NCI-H1694 treated with DMSO at 0.1 percent for 48 hours (cell line): Measurements from ENCODE around the gene HOXA7.

ENCODE experiments used
- DNase-seq: peaks from one replicate; lab custom pipeline; 2025; lab: John Stamatoyannopoulos, UW

Gene HOXA7

DNA sequence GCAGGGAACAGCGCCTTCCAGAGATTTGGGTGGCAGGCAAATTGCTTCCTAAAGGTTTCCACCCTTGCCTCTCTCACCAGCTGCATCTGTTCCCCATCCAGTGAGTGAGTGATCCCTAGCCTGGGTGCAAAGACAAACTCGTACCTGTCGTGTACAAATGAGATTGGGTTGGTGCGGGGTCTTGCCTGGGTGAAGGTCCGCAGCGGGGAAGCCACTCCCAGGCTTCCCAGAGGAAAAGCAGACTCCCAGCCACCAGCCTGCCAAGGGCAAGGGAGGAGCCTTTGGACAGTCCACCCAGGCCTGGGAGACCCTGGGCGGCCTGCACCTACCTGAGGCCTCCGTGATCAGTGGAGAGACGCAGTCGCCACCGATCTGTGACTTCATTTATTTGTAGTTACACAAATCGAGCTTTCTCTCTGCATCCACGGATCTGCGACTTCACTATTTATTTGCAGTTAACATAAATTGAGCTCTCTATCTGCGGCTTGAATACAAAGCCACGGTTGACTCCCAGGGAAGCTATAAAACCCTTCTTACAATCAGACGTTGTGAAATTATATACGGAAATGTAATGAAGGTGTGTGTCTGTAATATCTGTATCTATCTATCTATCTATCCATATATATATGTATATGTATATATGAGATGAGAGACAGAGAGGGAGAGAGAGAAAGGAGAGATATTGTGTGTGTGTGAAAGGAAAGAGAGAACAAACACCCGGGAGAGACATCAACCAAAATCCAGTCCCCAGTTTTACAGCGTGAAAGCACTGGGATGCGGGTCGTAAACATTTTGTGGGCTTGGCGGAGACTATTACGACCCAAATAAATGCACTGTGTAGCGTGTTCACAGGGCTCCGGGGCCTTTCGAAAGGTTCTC lies 3.0 kb upstream of the HOXA7 start:
- DNase-seq: no peak

DNA sequence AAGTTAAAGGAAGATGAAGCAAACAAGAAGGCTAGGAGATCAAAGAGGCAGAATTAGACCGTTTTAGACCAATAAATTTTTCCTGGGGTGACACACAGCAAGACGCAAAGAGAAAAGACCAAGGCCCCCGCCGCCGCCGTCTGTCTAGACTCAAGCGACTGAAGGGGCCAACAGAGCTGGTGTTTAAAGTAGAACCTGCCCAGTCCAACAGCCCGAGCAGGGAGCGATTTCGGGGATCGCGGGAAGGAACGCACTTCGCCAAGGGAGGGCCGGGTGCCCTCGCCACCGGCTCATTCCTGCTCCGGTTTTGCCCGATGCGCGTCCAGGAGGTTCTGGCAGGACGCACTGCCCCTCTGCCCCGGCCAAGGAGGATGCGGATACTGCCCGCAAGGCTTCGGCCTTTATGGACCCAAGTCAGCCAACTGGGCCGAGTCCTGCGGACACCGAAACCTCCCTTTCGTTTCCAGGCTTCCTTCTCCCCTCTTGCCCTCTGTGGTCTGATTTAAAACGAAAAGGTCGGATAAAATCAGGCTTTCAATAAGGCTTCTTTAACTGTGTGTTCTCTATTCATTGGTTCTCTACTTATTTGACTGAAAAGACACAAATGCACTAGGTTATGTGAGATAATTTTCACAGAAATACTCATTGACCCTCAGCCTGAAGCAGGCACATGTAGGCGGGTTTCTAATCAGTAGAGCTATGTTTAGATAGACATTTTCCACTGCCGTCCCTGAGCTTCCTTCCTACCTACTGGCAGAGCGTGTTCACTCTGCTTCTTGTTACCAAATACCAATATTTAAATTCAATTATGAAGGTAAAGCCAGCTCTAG lies 2.2 kb upstream of the HOXA7 start:
- no peak for DNase-seq

DNA sequence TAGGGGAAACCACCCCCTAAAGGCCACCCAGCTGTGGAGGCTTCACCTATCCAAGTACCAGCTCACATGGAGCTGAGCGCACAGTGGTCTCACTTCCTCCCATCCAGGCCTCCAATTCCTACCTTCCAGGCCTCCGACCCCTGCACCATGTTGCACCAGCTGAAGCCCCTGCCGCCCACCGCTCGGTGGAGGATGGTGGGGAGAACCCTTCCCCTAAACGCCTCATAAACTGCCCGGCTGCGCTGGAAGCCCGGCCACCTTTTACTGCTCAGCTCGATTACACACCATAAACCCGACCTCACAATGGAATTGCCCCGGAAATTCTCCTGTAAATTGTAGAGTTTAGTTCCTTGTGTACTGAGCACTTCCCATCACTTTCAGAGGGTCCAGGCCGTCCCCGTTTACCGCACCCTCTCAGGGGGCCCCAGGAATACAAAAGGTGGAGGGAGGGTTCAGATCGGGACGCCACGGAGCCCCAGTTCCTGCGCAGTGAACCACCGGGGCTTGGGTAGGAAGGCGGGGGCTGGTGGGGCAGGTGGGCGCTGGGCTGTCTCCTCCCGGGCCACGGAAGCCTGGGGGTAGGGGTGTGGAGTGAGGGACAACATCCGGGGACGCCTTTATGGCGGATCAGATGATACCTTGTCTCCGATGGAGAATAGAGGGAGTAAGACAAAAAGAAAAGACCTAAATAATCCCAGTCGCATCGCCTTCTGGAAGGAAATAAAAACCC lies 1.4 kb upstream of the HOXA7 start:
- DNase-seq: no peak

DNA sequence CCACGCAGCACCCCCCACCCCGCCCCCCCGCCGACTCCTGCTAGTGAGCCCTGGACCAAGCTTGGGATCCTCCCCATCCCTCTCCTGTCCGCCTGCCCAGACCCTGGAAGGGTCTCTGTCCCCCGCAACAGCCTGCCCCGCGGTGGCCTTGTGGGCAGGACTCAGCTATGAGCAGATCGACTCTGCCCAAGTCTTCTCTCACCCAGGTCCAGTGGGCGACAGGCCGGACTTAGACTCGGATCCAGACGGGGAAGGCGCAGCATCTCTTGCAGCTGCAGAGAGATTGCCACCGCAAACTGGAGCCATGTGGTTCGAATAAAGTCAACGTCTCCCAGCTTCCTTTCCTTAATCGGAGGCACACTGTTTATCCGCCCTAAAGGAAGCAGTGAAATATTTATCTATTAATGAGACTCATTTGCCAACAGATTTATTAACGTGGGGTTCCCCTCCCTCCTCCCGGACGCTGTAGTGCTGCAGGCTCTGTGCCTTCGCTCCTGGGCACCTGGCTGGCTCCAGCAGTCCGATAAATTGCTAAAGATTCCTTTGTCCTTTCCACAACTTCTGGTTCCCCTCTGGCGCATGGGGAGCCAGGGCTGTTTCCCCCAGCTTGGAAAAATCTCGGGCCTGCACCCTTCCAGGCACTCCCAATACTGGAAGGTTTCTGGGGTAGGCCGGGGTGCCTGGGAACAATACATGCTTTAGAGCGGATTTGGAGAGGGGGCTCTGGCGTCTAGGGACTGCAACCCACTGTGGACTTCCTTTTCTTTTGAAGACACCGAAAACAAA lies 634 bp upstream of the HOXA7 start:
- no peak for DNase-seq

DNA sequence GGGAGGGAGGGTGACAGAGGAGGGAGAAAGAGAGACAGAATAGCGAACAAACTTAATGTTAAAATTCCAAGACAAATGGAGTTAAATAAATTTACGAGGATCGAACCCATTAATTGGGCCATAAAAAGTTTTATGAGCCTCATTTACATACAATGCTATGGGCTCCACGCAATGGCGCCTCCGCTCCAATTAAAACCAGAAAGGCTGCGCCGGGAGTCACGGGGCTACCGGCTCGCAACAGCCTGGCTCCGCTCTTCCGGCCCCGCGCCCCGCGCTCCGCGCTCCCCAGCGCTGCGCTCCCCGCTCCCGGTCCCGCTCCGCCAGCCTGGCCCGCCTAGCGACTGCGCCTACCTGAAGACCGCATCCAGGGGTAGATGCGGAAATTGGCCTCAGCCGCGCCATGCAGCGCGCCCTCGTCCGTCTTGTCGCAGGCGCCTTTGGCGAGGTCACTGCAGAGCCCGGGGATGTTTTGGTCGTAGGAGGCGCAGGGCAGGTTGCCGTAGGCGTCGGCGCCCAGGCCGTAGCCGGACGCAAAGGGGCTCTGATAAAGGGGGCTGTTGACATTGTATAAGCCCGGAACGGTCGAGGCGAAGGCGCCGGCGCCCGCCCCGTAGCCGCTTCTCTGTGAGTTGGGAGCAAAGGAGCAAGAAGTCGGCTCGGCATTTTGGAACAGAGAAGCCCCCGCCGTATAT lies 513 bp downstream of the HOXA7 start:
- DNase-seq: no peak

DNA sequence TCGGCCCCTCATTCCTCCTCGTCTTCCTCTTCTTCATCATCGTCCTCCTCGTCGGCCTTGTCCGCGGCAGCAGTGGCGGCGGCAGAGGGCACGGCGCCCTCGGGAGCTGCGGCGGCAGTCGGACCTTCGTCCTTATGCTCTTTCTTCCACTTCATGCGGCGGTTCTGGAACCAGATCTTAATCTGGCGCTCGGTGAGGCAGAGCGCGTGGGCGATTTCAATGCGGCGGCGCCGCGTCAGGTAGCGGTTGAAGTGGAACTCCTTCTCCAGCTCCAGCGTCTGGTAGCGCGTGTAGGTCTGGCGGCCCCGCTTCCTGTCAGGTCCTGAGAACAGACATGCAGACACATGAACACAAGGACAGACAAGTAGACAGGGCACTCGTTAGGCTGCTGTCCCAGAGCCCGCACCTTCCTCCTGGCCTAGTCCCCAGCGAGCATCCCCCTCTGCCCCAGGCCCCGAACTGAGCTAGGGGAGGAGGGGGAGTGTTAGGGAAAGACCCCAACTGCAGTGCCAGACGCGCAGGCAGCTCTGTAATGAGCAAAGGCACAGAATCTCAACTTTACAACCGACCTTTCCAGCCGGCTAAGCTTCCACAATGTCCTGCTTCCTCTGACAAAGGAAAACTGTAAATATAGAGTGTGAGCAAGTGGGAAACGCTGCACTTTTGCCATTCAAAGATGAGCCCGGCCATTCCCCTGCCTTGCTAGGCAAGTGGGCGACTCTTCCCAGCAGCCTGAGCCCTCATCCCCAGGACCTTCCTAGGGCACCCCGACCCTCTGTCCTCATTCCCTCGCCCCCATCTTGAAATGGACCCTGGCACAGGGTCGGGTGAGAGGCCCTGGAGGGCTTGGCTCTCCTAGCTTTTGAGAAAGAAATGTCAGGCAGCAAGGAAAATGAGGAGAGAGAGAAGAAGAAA lies 1.3 kb downstream of the HOXA7 start:
- no peak for DNase-seq

DNA sequence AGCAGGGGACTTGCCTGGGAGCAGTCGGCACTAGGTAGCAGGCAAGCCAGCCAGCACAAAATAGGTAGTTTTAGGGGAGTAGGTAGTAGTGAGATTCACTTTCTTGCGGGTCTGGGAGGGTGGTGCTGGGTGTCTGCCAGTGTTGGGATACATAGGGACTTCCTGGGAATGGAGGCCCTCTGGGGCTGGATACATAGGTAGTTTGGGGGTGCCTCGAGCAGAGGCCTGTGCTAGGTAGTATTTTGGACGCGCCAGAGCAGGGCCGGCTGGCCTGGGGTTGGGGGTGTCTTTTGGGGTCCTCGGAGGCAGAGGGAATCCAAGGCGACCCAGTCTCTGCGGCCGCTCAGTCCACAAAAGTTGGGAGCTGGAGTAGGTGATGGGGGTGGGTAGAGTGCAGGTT lies 2.1 kb downstream of the HOXA7 start:
- no peak for DNase-seq

DNA sequence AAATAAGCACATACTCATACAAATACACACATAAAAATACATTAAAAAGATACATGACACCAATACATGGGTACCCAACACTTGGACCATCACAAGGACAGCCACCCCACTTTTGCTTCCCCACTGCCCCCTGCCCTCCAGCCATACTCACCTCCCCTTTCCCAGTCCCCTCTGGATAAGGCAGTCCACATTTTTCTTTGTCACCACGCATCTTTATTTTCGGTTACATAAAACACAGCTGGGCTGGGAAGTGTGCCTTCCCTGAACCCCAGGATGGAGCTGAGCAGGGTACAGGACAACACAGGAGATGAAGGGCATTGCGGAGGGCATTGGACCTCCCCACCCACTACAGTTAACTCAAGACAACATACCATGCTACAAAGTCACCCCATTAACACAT lies 2.9 kb downstream of the HOXA7 start:
- DNase-seq: no peak

DNA sequence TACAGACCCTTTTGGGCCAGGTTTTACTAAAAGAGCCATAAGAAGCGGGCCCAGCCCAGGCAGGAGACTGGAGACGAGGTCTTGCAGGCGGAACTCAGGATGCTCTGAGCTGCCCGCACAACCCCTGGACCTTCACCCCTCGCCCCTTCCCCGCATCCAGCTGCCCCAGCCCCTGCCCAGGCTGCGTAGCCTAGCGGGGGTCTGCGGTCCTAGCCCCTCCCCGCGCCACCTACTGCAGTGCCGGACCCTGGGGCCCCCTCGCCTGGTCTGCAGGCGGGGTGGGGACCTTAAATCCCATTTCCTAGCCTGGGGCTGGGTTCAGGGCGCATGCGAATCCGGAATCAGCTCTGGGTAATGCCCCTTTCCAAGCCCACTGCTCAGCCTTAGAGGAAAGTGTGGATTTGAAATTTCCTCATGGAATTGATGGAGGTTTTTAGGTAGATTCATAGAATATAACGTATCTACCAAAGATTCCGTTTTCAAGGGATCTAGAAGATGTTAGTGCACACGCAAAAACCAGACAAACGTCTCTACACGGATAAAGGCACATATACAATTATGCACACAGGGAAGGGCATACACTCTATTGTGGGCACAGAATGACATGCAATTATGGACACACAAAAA lies 3.5 kb downstream of the HOXA7 start:
- no peak for DNase-seq

DNA sequence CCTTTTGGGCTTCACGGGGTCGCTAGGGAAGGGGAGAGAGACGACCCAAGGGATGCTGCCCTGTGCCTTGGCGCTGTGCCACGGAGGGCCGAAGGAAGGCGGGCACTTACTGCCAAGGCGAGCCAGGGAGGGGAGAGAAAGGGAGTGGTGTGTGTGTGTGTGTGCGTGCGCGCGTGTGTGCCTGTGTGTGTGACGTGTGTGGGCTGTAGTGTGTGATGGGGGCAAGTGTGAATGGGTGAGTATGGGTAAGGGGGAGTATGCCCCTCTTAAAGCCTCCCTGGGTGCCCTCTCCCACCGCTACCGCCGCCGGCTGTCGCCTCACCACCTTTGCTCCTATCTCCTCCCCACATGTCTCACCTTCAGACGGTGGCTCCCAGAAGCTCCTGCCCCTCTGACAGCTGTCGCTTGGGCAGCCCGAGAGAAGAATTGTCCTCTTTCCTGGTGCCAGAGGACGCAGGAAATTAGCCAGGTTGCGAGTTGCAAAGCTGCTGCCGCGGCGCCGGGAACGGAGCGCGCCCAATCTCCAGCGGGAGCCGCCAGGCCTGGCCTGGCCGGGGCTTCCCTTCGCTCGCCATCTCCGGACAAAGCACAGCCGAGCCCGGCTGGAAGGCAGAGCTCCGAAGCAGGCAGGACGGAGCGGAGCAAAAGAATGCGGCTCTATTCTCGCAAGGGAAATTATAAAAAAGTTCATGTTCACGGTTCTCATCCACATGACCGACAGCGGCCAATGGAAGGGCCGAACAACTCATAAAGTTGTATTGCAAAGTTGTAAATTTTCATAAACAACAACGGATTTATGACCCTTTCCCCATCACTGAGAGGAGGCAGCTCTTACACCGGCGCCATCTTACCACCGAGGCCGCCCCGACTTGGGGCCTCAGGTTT lies 4.3 kb downstream of the HOXA7 start, which contains the start of gene HOXA3:
Gene HOXA3 (minus strand): TSS at position 653 of the 885 bp plus-strand sequence. CDS start 41,943 bp downstream, outside the sequence.
- DNase-seq: no peak

DNA sequence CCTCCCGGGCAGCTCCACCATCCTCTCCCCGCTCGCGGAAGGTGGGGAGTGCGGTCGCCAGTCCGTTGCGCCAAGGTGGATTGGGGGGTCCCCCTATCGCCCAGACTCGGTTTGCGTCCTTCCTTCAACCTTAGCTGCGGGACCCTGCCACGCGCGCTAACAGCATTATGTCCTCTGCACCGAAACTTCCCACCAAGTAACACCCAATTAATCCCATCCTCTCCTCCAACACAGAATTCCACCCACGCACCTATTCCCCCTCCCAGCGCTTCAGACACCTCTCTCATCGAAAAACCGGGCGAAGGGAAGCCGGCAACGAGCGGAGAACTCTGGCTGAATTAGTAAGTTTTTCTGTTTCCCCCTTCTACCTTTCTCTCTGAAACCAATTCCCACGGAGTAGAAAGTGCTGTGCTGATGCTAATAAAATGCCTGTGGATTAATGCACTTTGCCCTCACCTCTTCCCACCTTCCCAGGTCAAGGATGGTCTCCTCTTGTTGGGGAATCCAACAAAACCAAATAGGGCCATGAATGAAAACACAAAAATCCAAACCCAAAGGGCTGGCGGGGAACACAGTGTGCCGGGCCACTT lies 5.0 kb downstream of the HOXA7 start:
- no peak for DNase-seq

DNA sequence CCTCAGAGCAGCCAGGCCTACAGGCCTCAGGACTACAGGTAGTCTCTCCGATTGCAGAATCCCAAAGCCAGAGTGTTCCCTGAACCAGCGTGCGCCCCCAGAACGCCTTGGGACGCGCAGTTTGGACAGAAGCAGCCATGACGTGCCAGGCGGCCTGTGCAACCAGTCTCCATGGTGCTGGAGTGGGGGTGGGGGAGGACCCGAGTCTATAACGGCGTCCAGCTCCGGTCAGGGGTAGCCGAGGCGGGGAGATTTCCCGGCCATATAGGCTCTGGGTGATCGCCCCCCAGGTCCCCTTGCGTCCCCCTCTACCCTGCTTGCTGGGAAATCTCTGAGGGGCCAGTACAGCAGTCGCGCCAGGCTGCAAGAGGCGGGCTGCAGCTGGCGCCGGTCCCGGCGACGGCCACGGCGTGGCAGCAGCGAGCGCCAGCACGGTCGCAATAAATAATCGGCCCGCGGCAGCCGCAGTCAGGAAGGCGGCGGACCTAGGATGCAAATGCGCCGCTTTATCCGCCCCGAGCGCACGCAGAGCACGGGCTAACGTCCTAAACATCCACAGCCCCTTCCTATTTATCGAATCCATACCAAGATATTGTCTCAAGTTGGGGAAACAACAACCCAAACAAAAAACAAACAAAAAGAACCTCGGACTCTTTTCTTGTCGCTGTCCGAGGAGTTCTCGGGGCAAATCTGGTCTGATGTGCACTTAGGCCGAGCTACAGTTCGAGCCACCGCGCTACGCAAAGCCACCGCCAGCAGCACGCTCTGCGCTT lies 5.7 kb downstream of the HOXA7 start:
- peak; percentile 80 for DNase-seq

DNA sequence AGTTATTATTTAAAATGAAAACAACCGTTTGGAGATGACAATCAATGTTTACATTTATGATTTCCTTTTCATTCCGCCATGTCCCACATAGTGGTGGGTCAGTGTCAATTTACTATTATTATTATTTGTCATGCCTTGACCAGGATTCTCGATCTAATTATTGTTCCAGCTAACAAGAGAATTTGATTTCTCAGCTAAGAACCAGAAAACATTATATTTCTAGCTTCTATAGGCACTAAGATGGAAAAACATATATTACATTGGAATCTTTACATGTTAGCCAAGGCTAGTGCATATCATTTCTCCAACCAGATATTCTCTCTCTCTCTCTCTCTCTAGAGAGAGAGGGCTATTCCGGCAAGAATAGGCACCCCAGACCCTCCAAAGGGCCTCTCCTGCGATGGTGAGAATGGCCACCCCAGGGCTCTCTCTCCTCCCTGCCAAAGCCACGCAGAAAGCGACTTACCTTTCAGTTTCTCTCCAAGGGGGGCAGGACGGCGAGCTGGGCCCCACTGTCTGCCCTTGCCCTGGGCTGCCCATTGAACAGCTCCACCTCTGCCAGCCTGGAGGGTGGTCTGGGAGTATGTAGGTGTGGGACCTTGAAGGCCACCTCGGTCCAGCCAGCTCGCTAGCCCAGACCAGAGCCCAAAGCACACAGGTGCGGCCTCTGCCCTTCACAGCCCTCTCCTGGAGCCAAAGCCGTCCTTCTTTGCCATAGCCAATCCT lies 6.5 kb downstream of the HOXA7 start:
- peak; percentile 64 for DNase-seq

DNA sequence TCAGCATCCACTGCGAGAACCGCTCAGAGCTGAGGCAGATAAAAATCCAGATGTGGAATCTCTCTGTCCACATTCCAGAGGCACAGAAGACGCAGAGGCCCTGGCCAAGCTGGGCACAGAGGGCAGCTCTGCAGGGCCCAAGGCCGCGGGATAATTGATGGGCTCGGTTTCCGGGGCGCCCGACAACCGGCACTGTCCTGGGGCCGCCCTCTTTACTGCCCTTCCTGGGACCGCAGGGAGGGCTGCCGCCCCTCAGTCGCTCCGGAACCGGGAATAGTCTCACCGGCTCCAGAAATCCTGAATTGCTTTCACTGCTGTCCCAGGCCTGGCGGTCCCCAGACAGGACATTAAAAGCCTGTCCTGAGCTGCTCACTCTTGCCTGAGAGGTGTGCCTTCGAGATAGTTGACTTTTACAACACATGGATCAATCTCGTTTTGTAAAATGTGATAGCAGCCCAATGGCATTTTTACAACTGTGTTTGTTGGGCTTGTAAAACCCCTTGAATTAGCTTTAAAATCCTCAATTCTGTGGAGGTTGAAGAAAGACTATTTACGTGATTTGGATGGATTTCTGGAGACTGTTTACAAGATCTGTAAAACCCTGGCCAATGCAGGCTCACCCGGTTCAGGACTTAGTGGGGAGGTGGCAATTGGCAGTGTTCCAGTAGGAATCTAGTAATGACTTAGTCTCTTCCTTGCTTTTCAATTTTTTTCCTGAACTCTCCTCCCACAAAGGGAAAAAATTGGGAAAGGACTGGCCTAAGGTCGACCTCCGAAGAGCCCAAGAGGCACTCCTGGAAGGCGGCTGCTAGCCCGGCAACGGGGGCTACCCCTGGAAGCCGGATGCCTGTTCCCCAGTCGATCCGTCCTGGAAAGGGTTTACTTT lies 7.5 kb downstream of the HOXA7 start:
- peak; percentile 14 for DNase-seq

DNA sequence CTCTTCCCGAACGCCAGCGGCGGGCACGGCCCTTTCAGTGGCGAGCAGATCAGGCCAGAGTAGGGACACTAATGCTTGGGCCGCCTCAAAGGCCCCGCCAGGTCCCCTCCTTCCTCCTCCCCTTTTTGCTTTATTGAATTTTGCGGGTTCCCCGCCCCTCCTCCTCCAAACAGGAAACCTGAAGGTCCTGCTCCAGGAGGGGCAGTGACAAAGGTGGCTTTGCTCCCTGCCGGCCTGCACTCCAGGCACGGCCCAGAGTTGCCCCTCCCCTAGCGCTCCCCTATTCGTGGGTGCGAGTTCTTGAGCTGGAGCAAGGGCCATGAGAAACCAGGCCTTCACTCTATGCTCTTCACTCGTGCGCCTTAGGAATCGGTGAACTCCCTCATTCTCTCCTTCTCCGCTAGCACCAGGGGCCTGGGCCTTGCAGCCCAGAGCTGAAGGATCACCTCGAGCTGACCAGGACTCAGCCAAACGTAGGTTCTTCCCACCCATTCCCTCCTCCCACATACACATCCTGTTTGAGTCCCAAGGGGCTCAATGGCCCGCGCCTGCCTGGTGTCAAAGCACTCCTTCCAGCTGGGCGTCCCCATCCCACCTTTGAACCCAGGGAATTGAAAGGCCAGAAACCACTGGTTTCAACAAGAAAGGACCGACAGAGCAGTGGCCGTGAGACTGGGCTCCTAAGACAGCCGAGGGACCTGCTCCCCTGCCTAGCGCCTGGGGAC lies 8.3 kb downstream of the HOXA7 start:
- no peak for DNase-seq
